GM12801 (cell line): Measurements from ENCODE around the gene HDGFL2.

Experiments
- CTCF ChIP-seq: IDR thresholded peaks from one replicate; pipeline ENCODE4 v1.5.1; 2011; ENCODE audit warnings: control low read depth; ENCODE audit not compliant: insufficient read length; ENCODE audit errors: extremely low read depth

Gene HDGFL2

GRCh38 chr19:4499318-4499717 is 27.2 kb downstream of the HDGFL2 start:
- no peak for TF ChIP-seq CTCF

- TF ChIP-seq CTCF, result no peak
These were observed 27.8 kb downstream of the HDGFL2 start for GRCh38 chr19:4499855-4500254.

GRCh38 chr19:4500841-4501591 is 28.9 kb downstream of the HDGFL2 start:
- no peak for TF ChIP-seq CTCF

- TF ChIP-seq CTCF, result no peak
These were observed 29.6 kb downstream of the HDGFL2 start for GRCh38 chr19:4501691-4502090.

GRCh38 chr19:4502282-4503131 is 30.4 kb downstream of the HDGFL2 start:
- TF ChIP-seq CTCF, result no peak

GRCh38 chr19:4503132-4503824 is 31.2 kb downstream of the HDGFL2 start:
- no peak for TF ChIP-seq CTCF

GRCh38 chr19:4503825-4504170 is 31.7 kb downstream of the HDGFL2 start:
- no peak for TF ChIP-seq CTCF
